Thyroid gland (tissue), 4 donors: Measurements from ENCODE around the gene GRIK4.

Experiments
- CTCF ChIP-seq, 6 experiments: fragments of 200-600 bp in 3 of 6; fragments of 450-650 bp in 3 of 6; sonication (generic) in 3 of 6; IDR thresholded peaks; one replicate each; pipeline ENCODE4 v1.5.1; 2016 to 2019; ENCODE audit warnings: antibody characterized with exemption in 6 of 6, mild to moderate bottlenecking in 2 of 6, inconsistent platforms in 1 of 6, moderate library complexity in 1 of 6
- POLR2A ChIP-seq, 2 donors: fragments of 450-650 bp; IDR thresholded peaks; one replicate each; pipeline ENCODE4 v1.6.1; 2017; ENCODE audit warnings: antibody characterized with exemption in 2 of 2, mild to moderate bottlenecking in 2 of 2, moderate library complexity in 1 of 2

- TF ChIP-seq CTCF (IDR thresholded peaks at IDR 0.05) (no peak), POLR2A (IDR thresholded peaks at IDR 0.05) (no peak)
These were observed 294.5 kb downstream of the GRIK4 start for GRCh38 chr11:120805960-120806555.
